ENCODE measurements around the gene ORC4.

GRCh38 chr2:147927053-147927588, 93.4 kb downstream of the ORC4 start:
- no peak for TF ChIP-seq EZH2 (IDR thresholded peaks at IDR 0.05; ENCODE audit: borderline replicate concordance, low read length)
- TF ChIP-seq CTCF (IDR thresholded peaks at IDR 0.05; ENCODE audit: low read length), result no peak

All from OCI-LY1 (cell line).